ENCODE results near the gene IRGC. TPM values are rescaled to one million over a fixed set of nuclear protein-coding genes. Genes with fewer than 3 reads are reported as not detected.
A peak's percentile ranks its signal among the peaks of the same experiment; 100 is the strongest.

IRGC gene
- total RNA-seq, 2 donors from 2014 or later: not detected

- no peaks in the 10 kb centered on the region for H3K27me3 ChIP-seq
- TF ChIP-seq POLR2A (IDR thresholded peaks at IDR 0.05) (no peak), CTCF (IDR thresholded peaks at IDR 0.05) (no peak)
- H3K9me3 ChIP-seq: no peaks in the 10 kb centered on the region
- no peak overlapping the region for H3K4me3 ChIP-seq
- WGBS, 2 donors: 63 to 71% methylated on average over 8 of the region's 8 CpGs
- H3K27ac ChIP-seq: no peak overlapping the region
- intact Hi-C loops (cut with DNase I): no loop called here
- ATAC-seq: no peak
- peaks cover 0 to 2% of the 10 kb centered on the region in 2 donors for H3K36me3 ChIP-seq (replicated peaks in 1 of 2; ENCODE audit: insufficient read depth in 1 of 2, low read depth in 2 of 2)
- no peaks in the 10 kb centered on the region for H3K4me1 ChIP-seq
- DNase-seq: no peak
Observed at GRCh38 chr19:43724896-43725295, 9.0 kb downstream of the IRGC start.

GRCh38 chr19:43725468-43725867 is 9.6 kb downstream of the IRGC start:
- Histone ChIP-seq H3K4me1 (no peaks in the 10 kb centered on the region), H3K4me3 (no peak overlapping the region), H3K27me3 (no peaks in the 10 kb centered on the region), H3K9me3 (no peaks in the 10 kb centered on the region), H3K27ac (no peak overlapping the region), H3K36me3 (replicated peaks in 1 of 2; ENCODE audit: insufficient read depth in 1 of 2, low read depth in 2 of 2) (peaks cover 0 to 2% of the 10 kb centered on the region in 2 donors)
- DNase-seq (no peak), ATAC-seq (no peak)
- intact Hi-C loops (cut with DNase I): no loop called here
- TF ChIP-seq CTCF (IDR thresholded peaks at IDR 0.05) (no peak), POLR2A (IDR thresholded peaks at IDR 0.05) (no peak)
- 6 to 14% methylated on average over 7 of the region's 7 CpGs for WGBS, 2 donors

GRCh38 chr19:43726736-43727592 is 11.1 kb downstream of the IRGC start:
- DNase-seq: peak in 1 of 4 donors; percentile 11
- no peaks in the 10 kb centered on the region for H3K27me3 ChIP-seq
- no peaks in the 10 kb centered on the region for H3K4me1 ChIP-seq
- no peaks in the 10 kb centered on the region for H3K9me3 ChIP-seq
- intact Hi-C loops (cut with DNase I): no loop called here
- no peak overlapping the region for H3K27ac ChIP-seq
- WGBS, 2 donors: 51 to 69% methylated on average over 11 to 15 of the region's 15 CpGs
- no peak for TF ChIP-seq CTCF (IDR thresholded peaks at IDR 0.05)
- TF ChIP-seq POLR2A (IDR thresholded peaks at IDR 0.05): no peak
- H3K4me3 ChIP-seq: no peak overlapping the region
- H3K36me3 ChIP-seq (replicated peaks in 1 of 2; ENCODE audit: insufficient read depth in 1 of 2, low read depth in 2 of 2): peaks cover 0 to 5% of the 10 kb centered on the region in 2 donors
- no peak for ATAC-seq

- intact Hi-C loops (cut with DNase I): no loop called here
- peaks cover 0 to 6% of the 10 kb centered on the region in 2 donors for H3K36me3 ChIP-seq (replicated peaks in 1 of 2; ENCODE audit: insufficient read depth in 1 of 2, low read depth in 2 of 2)
Observed at GRCh38 chr19:43727593-43727853, 11.6 kb downstream of the IRGC start.

More at GRCh38 chr19:43727593-43727853, 11.6 kb downstream of the IRGC start:
- Histone ChIP-seq H3K4me3 (no peak overlapping the region), H3K27me3 (no peaks in the 10 kb centered on the region), H3K4me1 (no peaks in the 10 kb centered on the region), H3K27ac (no peak overlapping the region), H3K9me3 (no peaks in the 10 kb centered on the region)
- no peak for DNase-seq
- ATAC-seq: no peak
- 56 to 62% methylated on average over 1 to 4 of the region's 4 CpGs for WGBS, 2 donors
- TF ChIP-seq CTCF (IDR thresholded peaks at IDR 0.05) (no peak), POLR2A (IDR thresholded peaks at IDR 0.05) (no peak)
